HG03175 (cell line): ENCODE data around the gene STPG3.

ENCODE experiments used
- ATAC-seq: cut with Tn5 transposase; IDR thresholded peaks from one replicate; pipeline ENCODE4 v1.9.1; 2021; ENCODE audit warnings: mild to moderate bottlenecking, moderate library complexity; ENCODE audit not compliant: unreplicated experiment

Gene STPG3

GRCh38 chr9:137221506-137222111 is 29.5 kb upstream of the STPG3 start:
- ATAC-seq, result no peak

- ATAC-seq, result peak; percentile 0
These were observed 28.7 kb upstream of the STPG3 start, which contains the start of gene RNF208 for GRCh38 chr9:137222190-137223077. TSS of gene RNF208 (minus strand) at chr9:137222240. CDS start at chr9:137221212, 1,028 bp downstream.

- ATAC-seq, result peak; percentile 74
These were observed 27.8 kb upstream of the STPG3 start for GRCh38 chr9:137223078-137223970.

GRCh38 chr9:137224830-137225694 is 26.0 kb upstream of the STPG3 start, which contains the start of gene CYSRT1:
TSS of gene CYSRT1 (plus strand) at chr9:137225174. CDS start at chr9:137225622, 448 bp downstream.
- ATAC-seq, result no peak

GRCh38 chr9:137225699-137226331 is 25.3 kb upstream of the STPG3 start:
- no peak for ATAC-seq

- ATAC-seq, result no peak
These were observed 24.6 kb upstream of the STPG3 start for GRCh38 chr9:137226338-137227053.

GRCh38 chr9:137227054-137227852 is 23.8 kb upstream of the STPG3 start, which contains the start of gene RNF224:
TSS of gene RNF224 (plus strand) at chr9:137227502. CDS start at chr9:137228336, 834 bp downstream.
- no peak for ATAC-seq

- no peak for ATAC-seq
These were observed 23.1 kb upstream of the STPG3 start for GRCh38 chr9:137227853-137228505.

GRCh38 chr9:137228506-137228967 is 22.5 kb upstream of the STPG3 start:
- no peak for ATAC-seq

- ATAC-seq, result no peak
These were observed 21.9 kb upstream of the STPG3 start for GRCh38 chr9:137228968-137229896.

GRCh38 chr9:137229903-137230704 is 21.0 kb upstream of the STPG3 start:
- no peak for ATAC-seq

- no peak for ATAC-seq
These were observed 20.2 kb upstream of the STPG3 start, which contains the start of gene SLC34A3 for GRCh38 chr9:137230705-137231371. TSS of gene SLC34A3 (plus strand) at chr9:137230901. CDS start at chr9:137231703, 802 bp downstream.

- ATAC-seq, result no peak
These were observed 19.6 kb upstream of the STPG3 start for GRCh38 chr9:137231372-137232039.

- ATAC-seq, result no peak
These were observed 19.0 kb upstream of the STPG3 start for GRCh38 chr9:137232101-137232500.
